Stimulated activated CD4-positive, alpha-beta T cell treated with anti-CD3 and anti-CD28 coated beads, Interleukin-1b, Interleukin-23, amount 100 ng/mL, for 48 hours (primary cell): ENCODE data around the gene RBFOX2.
"Not testable (repeated sequence)": the region's sequence is repeated elsewhere in the genome, so short reads cannot be mapped to it uniquely, and the experiment has no call there.

Experiments used
- DNase-seq: peaks from one replicate; pipeline ENCODE4 v3.0.0-alpha.2; 2020

RBFOX2 gene

DNA sequence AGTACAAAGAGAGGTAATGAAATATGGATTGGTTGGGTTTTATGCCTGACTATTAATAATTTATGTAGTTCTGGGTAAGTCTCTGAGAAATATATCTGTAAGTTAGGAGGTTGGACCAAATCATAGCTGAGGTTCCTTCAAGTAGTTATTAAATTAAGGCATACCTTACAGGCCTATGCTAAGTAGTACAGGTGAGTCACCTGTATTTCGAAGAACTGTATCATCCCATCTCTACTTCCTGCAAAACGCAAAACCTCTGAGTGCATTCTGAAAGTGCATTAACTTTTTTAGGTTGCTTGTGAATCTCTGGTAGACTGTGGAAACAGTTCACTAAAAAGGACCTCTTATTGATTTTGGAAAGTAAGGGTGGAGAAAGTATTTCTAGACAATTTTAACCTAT is 273.9 kb downstream of the RBFOX2 start:
- DNase-seq: no peak

GRCh38 chr22:35752863-35753189 is 275.8 kb downstream of the RBFOX2 start:
- DNase-seq: no peak

GRCh38 chr22:35752006-35752862 is 276.4 kb downstream of the RBFOX2 start:
- no peak for DNase-seq

DNA sequence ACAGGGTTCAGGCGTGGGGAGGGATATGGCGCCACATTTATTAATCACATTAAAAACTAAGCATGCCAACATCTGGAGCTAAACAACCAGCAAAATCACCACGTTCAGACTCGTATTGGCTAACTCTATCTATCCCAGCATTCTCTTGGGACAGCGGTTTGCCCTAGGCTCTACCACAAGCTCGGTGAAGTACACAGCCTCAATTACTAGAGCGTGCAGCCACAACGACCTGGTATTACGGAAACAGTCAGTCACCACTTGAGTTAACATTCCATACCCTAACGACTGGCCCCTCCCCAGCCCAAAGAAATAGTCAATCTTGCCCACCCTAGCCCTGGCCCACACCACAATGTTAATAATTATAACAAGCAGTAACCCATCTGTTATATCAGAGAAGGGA is 278.8 kb downstream of the RBFOX2 start:
- DNase-seq: no peak

- DNase-seq: no peak
Observed at GRCh38 chr22:35746946-35747703, 281.5 kb downstream of the RBFOX2 start.

- DNase-seq: no peak
Observed at GRCh38 chr22:35746248-35746647, 282.4 kb downstream of the RBFOX2 start.

- DNase-seq: no peak
Observed at GRCh38 chr22:35743326-35743860, 285.2 kb downstream of the RBFOX2 start.

GRCh38 chr22:35742342-35743100 is 286.1 kb downstream of the RBFOX2 start:
- DNase-seq: no peak

DNA sequence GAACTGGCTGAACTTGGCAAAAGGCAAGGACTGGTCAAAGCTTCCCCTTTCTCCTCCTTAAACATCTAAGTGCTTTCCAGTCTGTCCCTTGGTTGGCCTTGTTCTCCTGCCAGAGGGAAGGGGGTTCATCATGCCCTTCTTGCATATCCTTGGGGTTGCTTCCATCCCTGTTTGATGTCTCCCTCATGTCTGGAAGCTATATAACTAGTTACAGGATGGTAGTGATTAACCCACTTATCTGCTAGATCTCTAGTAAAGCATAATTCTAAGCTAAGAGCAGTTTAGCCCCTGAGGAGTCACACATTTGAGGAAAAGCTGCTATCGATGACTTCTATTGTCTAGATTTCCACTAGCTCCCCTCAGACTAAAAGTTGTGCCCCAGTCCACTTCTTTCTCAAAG is 288.0 kb downstream of the RBFOX2 start:
- no peak for DNase-seq

DNA sequence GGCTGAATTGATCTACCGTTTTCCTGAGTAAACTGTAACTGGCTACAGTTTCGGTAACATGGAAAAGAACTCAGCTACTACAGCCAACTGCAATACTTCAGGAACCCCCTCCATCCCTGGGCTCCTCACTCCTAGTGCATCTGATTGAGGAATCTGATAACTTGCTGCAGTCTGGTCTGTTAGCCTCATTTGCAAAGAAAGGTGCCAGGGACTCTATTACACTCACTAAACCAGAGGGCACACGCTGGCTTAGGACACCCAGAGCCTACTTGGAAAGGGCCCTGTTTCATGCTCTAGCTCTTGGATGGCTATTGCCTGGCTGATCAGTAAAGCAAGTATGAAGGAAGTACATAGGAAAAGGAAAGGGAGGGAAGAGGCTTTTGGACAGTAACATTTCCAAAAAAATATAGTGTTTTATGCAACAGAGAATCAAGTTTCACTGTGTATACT is 288.7 kb downstream of the RBFOX2 start:
- no peak for DNase-seq

DNA sequence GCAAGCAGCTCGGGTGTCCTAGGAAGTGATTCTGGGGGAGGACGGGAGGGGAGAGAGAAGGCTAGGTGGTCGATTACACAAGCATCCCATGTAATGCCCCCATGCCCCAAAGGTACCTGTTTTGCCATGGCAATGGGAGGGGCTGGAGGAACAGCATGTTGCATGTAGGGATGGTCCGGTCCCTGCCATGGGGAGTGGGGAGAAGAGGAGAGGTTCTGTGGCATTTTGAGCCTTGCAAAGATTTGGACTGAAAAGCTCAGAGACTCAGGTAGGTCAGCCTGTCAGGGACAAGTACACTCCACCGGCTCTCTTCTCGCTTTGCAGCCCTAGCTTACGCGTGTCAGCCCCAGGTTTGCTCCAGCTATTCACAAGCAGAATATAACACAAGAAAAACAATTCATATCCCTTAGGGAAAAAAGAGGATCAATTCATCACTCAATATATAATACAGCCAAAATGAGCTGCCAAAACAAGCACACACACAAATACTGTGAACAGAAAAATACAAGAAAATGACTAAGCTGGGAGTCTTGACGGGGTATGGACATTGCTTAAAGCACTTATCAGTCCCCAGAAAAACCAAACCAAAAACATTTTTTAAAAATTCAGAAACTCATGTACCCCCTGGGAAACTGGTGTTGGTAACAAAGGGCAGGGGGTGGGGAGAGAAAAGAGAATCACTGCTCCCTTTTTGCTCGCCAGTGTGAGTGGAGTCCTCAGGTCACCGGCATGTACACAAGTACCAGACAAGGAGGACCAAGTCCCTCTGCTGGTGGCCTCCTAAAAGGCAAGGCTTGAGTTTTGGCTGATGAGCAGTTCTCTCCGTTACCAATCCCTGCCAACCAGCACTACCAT is 289.3 kb downstream of the RBFOX2 start:
- DNase-seq: no peak

DNA sequence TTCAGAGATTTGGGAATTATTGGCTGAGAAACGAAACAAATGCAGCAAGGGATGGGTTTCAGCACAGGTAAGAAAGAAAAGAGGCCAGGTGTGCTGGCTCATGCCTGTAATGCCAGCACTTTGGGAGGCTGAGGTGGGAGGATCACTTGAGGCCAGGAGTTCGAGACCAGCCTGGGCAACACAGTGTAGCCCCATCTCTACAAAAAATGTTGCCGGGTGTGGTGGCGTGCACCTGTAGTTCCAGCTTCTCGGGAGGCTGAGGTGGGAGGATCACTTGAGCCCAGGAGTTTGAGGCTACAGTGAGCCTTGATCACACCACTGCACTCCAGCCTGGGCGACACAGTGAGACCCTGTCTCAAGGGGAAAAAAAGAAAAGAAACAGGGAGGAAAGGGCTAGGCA is 290.7 kb downstream of the RBFOX2 start:
- not testable (repeated sequence) for DNase-seq

GRCh38 chr22:35736701-35737100 is 291.9 kb downstream of the RBFOX2 start:
- DNase-seq: no peak

DNA sequence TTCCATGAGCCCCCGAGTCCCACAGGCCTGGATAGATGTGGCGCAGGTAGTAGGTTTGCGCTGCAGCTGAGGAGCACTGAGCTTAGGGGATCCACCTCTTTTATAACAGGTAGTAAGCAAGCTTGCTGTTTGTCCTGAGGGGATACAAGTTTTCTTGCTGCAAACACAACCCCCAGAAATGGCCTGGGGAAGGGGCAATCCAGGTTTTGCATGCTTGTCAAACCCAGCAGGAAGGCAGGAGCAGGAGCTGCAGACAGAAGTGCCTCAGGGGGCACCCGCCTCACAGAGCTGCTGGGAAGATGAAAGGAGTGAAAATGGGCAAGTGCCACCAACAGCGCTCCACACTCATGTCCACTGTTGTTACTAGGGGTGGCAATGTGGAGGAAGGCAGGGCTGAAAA is 292.5 kb downstream of the RBFOX2 start:
- DNase-seq: no peak

DNA sequence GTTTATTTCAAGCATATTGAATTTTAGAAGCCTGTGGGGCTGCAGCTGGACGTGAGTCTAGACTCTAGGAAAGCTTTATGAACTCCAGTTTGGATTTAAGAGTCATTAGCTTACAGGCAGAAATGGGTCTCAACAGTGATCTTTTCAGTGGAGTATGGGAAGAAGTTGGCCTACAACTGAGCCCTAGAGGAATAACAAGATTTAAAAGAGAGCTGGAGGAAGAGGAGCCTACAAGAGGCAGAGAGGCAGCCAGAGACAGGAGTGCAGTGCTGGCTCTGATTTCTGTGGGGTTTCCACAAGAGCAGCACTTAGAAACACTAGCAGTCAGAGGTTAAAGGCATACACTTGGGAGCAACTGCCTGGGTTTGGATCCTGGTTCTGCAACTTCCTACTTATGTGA is 293.1 kb downstream of the RBFOX2 start:
- DNase-seq: no peak

- DNase-seq: no peak
Observed at GRCh38 chr22:35734517-35734827, 294.2 kb downstream of the RBFOX2 start.

DNA sequence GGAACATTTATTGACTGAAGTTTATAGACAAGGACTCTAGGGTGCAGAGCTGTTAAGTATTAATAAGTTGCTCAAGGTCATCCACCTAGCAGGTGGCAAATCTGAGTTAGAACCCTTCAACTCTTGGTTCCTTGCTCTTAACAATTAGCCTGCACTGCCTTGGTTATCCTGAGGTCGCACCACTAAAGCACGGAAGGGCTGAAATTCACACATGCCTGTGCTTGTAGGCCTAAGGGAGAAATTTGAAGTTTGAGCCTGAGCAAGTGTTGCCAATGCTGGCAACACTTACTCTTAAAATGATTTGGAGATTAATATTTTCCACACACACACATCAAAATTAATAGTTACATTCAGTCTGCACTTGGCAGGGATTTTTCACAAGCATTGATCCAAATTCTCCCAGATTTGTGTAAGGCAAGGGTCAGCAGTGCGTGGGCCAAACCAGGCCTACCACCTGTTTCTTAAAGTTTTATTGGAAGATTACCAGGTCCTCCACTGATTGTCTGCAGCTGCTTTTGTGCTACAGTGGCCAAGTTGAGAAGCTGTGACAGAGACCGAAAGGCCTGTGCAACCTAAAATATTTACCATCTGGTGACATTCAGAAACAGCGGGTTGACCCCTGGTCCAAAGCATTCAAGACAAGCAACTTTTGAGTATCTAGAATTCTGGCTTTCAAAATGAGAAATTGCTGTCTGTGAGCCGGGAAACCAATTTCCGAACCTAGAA is 294.7 kb downstream of the RBFOX2 start:
- no peak for DNase-seq

GRCh38 chr22:35733036-35733435 is 295.6 kb downstream of the RBFOX2 start:
- DNase-seq: no peak

DNA sequence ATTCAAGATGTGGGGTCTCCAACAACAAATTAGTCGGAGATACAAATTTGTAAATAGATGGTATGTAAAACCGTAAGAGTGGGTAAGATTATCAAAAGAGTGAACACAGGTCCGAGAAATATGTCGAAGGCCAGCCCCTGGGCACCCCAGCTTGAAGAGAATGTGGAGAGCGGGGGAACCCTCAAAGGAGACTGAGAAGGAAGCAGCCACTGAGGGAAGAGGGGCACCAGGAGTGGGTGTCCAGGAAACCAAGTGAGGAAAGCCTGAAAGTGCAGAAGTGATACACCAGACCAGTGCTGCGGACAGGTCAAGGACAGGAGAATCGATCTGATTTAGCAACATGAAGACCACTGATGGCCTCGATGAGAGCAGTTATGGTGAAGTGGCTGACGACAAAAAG is 296.5 kb downstream of the RBFOX2 start:
- DNase-seq: no peak

- no peak for DNase-seq
Observed at GRCh38 chr22:35731321-35731720, 297.3 kb downstream of the RBFOX2 start.

- DNase-seq: no peak
Observed at GRCh38 chr22:35729309-35729698, 299.3 kb downstream of the RBFOX2 start.
